Neutrophil (primary cell): ENCODE measurements around the gene TSEN54.

Experiments used
- H3K27ac ChIP-seq: fragments of 200-600 bp; sonication (generic); 2 replicates; pipeline ENCODE4 v1.5.1; 2016; ENCODE audit warnings: mild to moderate bottlenecking, moderate library complexity
- H3K27me3 ChIP-seq: fragments of 200-600 bp; sonication (generic); 2 replicates; pipeline ENCODE4 v1.6.0; 2016; ENCODE audit warnings: mild to moderate bottlenecking
- H3K36me3 ChIP-seq: fragments of 200-600 bp; sonication (generic); 2 replicates; pipeline ENCODE4 v1.5.1; 2017
- H3K4me1 ChIP-seq, 2 experiments: fragments of 200-600 bp in 1 of 2; sonication (generic) in 1 of 2; 1 replicate in 1 of 2; 2 replicates in 1 of 2; pipeline versions ENCODE4 v1.5.1 to v1.6.1; 2013 to 2016; ENCODE audit warnings: low read depth in 1 of 2, low read length in 1 of 2, mild to moderate bottlenecking in 1 of 2, moderate library complexity in 1 of 2; ENCODE audit not compliant: control insufficient read depth in 1 of 2, insufficient read depth in 1 of 2
- H3K4me3 ChIP-seq, 2 experiments: fragments of 200-600 bp in 1 of 2; sonication (generic) in 1 of 2; 1 replicate in 1 of 2; 2 replicates in 1 of 2; pipeline ENCODE4 v1.5.1; 2013 to 2016; ENCODE audit warnings: low read depth in 1 of 2, low read length in 1 of 2, mild to moderate bottlenecking in 1 of 2, moderate library complexity in 1 of 2
- H3K9me3 ChIP-seq: fragments of 200-600 bp; sonication (generic); 2 replicates; pipeline ENCODE4 v1.5.1; 2016
- TF ChIP-seq, protein P1 (sequence below): fragments of 200-600 bp; sonication (generic); IDR thresholded peaks from 2 replicates; pipeline ENCODE4 v1.5.1; 2016; ENCODE audit warnings: antibody characterized with exemption

Gene TSEN54

DNA sequence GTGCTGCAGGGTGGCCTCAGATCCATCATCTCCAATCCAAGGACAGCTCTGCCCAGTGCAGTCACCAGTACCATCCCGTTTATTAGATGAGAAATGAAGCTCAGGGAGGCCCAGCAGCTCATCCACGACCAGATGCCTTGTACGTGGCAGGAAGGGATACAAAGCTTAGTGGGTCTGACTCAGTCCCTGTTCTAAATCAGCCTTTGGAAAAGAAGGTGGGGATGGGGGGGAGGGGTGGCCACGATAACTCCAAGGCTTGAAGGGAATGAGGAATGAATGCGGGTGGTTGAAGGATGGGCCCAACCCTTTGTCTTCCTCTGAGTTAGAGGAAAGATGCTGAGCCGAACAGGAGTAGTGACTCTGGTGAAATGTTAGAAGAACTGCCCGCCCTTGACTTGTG is 34.9 kb downstream of the TSEN54 start:
- H3K4me3 ChIP-seq, result no peak overlapping the region
- no peaks in the 10 kb centered on the region for H3K36me3 ChIP-seq
- no peaks in the 10 kb centered on the region for H3K27me3 ChIP-seq
- TF ChIP-seq, protein P1, sequence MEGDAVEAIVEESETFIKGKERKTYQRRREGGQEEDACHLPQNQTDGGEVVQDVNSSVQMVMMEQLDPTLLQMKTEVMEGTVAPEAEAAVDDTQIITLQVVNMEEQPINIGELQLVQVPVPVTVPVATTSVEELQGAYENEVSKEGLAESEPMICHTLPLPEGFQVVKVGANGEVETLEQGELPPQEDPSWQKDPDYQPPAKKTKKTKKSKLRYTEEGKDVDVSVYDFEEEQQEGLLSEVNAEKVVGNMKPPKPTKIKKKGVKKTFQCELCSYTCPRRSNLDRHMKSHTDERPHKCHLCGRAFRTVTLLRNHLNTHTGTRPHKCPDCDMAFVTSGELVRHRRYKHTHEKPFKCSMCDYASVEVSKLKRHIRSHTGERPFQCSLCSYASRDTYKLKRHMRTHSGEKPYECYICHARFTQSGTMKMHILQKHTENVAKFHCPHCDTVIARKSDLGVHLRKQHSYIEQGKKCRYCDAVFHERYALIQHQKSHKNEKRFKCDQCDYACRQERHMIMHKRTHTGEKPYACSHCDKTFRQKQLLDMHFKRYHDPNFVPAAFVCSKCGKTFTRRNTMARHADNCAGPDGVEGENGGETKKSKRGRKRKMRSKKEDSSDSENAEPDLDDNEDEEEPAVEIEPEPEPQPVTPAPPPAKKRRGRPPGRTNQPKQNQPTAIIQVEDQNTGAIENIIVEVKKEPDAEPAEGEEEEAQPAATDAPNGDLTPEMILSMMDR, result no peak
- H3K27ac ChIP-seq, result no peak overlapping the region
- H3K9me3 ChIP-seq, result no peaks in the 10 kb centered on the region
- H3K4me1 ChIP-seq, result no peaks in the 10 kb centered on the region

DNA sequence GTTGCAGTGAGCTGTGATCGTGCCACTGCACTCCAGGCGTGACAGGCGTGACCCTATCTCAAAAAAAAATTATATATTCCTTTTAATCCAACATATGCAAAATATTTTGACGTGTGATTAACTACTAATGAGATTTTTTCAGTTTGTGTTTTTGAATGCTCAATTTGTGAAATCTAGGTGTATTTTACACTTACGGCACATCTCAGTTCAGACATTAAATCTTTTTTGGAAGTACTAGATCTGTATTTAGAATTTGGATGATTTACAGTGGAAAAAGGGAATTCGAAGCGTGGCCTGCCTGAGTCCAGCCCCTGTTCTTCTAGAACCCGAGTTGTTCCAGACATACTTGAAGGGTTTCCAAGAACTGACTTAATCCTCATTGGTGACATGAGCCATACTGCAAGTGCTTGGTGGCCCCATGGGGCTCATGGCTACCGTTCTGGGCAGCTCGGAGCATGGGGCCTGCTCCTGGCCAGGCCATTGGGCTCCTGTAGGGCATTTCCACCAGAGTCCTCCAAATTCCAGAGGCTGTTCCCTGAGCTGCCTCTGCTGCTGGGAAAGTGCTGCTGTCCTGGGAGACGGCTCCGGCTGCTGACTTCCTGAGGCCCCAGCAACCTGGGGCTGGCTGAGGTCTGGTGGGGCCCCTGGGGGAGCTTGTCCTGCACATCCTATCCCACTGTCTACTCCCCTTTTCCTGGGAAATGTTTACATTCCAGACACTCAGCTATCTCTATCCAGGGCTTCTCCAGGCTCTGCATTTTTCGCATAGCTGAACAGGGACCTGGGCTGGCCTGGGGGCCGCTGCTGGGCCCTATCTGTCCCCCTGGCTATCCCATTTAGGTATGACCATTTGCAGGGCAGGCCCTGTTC is 36.3 kb downstream of the TSEN54 start:
- Histone ChIP-seq H3K4me3 (no peak overlapping the region), H3K27me3 (no peaks in the 10 kb centered on the region), H3K36me3 (no peaks in the 10 kb centered on the region), H3K27ac (no peak overlapping the region), H3K4me1 (no peaks in the 10 kb centered on the region), H3K9me3 (no peaks in the 10 kb centered on the region)
- TF ChIP-seq, protein P1, result no peak

DNA sequence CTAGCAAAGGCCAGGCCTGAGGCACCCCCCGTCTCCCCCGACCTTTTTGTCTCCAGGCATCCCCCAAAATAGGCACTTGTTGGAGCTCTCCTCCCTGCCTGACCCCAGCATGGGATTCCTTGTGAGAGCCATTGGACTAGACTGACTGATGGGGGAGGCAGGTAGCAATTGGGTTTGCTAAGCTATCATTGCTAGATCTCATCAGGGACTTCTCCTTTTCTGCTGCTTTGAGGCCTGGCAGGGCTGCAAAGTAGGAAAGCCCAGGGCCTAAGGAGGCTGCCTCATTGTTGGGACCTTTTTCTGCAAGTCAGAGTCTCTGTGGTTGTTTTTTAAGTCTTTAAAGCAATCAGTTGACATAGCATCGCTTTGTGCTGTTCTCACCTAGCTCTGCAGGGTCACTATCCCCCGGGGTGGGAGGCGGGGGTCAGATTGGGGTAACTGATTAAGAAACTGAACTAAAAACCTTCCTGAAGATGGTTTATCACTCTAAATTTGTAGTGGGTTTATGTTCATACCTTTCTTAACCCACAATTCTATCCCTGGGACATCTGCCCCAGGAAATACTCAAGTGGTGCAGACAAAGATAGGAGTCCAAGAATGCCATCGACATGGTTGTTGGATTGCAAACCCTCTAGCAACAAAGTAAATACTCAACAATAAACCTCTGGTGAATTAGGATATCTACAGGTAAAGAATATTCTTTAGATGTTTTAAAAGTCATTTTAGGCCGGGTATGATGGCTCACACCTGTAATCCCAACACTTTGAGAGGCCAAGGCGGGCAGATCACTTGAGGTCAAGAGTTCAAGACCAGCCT is 37.2 kb downstream of the TSEN54 start:
- Histone ChIP-seq H3K9me3 (no peaks in the 10 kb centered on the region), H3K36me3 (no peaks in the 10 kb centered on the region), H3K27me3 (no peaks in the 10 kb centered on the region), H3K4me3 (no peak overlapping the region), H3K4me1 (no peaks in the 10 kb centered on the region), H3K27ac (no peak overlapping the region)
- TF ChIP-seq, protein P1, result no peak

DNA sequence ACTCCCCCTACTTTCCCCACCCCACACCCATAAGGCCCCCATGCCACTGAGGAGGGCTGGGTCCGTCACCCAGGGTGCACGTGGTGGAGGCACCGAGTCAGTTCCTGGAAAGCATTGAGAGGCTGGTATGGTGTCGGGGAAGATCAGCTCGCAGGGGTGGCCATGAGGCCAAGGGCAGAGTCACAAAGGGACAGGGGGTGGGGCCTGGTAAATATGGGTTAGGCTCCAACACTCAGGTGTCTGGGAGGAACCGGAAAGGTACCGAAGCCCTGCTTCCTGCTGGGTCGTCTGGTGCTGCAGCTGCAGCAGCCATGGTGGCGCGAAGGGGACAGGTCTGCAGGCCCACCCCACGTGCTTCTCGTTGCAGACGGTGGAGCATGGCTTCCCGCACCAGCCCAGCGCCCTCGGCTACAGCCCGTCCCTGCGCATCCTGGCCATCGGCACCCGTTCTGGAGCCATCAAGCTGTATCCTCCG is 39.4 kb downstream of the TSEN54 start:
- Histone ChIP-seq H3K27me3 (no peaks in the 10 kb centered on the region), H3K4me3 (no peak overlapping the region), H3K27ac (no peak overlapping the region), H3K9me3 (no peaks in the 10 kb centered on the region), H3K4me1 (no peaks in the 10 kb centered on the region), H3K36me3 (no peaks in the 10 kb centered on the region)
- TF ChIP-seq, protein P1, result no peak

- no peak overlapping the region for H3K4me3 ChIP-seq
- H3K27ac ChIP-seq, result no peak overlapping the region
- no peaks in the 10 kb centered on the region for H3K27me3 ChIP-seq
- no peaks in the 10 kb centered on the region for H3K9me3 ChIP-seq
- no peaks in the 10 kb centered on the region for H3K36me3 ChIP-seq
- TF ChIP-seq, protein P1, result no peak
- H3K4me1 ChIP-seq, result no peaks in the 10 kb centered on the region
These were observed 40.9 kb downstream of the TSEN54 start for GRCh38 chr17:75557075-75557851.
